A549 (cell line): Measurements from ENCODE around the gene GLRA2. TPM values are rescaled to one million over a fixed set of nuclear protein-coding genes. Genes with fewer than 3 reads are reported as not detected.

ENCODE experiments used
- ATAC-seq, 2 experiments: fragments of 200-7000 bp in 1 of 2; fragments of >200 bp in 1 of 2; cut with Nextera tagmentation in 1 of 2; cut with Tn5 transposase in 1 of 2; 3 replicates each; pipeline versions ENCODE4 v1.8.0 to v1.9.1; 2018 to 2020; ENCODE audit warnings: mild to moderate bottlenecking in 1 of 2, moderate library complexity in 1 of 2
- CTCF ChIA-PET: fragments of 300-600 bp; sonication (Branson Sonifier 250); formaldehyde crosslinking; extraction: SDS; loops from one replicate; lab custom pipeline; 2021; ENCODE audit warnings: antibody characterized with exemption, inconsistent platforms; lab: Yijun Ruan, JAX
- POLR2A ChIA-PET: fragments of 350-600 bp; formaldehyde crosslinking; extraction: SDS; loops from one replicate; lab custom pipeline; 2021; ENCODE audit warnings: antibody characterized with exemption, inconsistent platforms; lab: Yijun Ruan, JAX
- DNase-seq, 2 experiments: peaks; one replicate each; pipeline versions ENCODE4 v3.0.0 to v3.0.0-alpha.2; 2011 to 2016; ENCODE audit warnings: low read depth in 1 of 2, low spot score in 1 of 2
- FAIRE-seq: peaks from 2 replicates; lab custom pipeline; 2011; peaks lifted over from hg19 to GRCh38; lab: Jason Lieb, UNC
- H3K27ac ChIP-seq, 2 experiments: fragments of >200 bp; sonication (Bioruptor Twin); formaldehyde crosslinking; 3 replicates each; pipeline ENCODE4 v1.5.1; 2016 to 2017
- H3K4me1 ChIP-seq: fragments of >200 bp; sonication (Bioruptor Twin); formaldehyde crosslinking; 3 replicates; pipeline ENCODE4 v1.6.1; 2016
- H3K4me2 ChIP-seq: fragments of >200 bp; sonication (Bioruptor Twin); formaldehyde crosslinking; 3 replicates; pipeline ENCODE4 v1.6.1; 2016
- H3K4me3 ChIP-seq: fragments of >200 bp; sonication (Bioruptor Twin); formaldehyde crosslinking; 3 replicates; pipeline ENCODE4 v1.5.1; 2016
- H3K9me3 ChIP-seq: fragments of >200 bp; sonication (Bioruptor Twin); formaldehyde crosslinking; 3 replicates; pipeline ENCODE4 v1.6.1; 2016
- ATOH8 ChIP-seq: fragments of 250-450 bp; sonication (Bioruptor Pico); IDR thresholded peaks from 2 replicates; pipeline ENCODE4 v1.5.0; 2020; ENCODE audit warnings: low read depth, mild to moderate bottlenecking, moderate library complexity
- CTCF ChIP-seq: fragments of >200 bp; sonication (Bioruptor Twin); formaldehyde crosslinking; IDR thresholded peaks from 3 replicates; pipeline ENCODE4 v1.5.1; 2016
- E2F6 ChIP-seq: IDR thresholded peaks from 2 replicates; pipeline ENCODE4 v1.6.1; 2012; ENCODE audit warnings: low read depth, borderline replicate concordance
- EHMT2 ChIP-seq: fragments of 200-600 bp; sonication (generic); IDR thresholded peaks from 2 replicates; pipeline ENCODE4 v1.6.1; 2016; ENCODE audit warnings: antibody characterized with exemption, low read depth, mild to moderate bottlenecking, moderate library complexity
- GATA3 ChIP-seq: IDR thresholded peaks from 2 replicates; pipeline ENCODE4 v1.6.1; 2012; ENCODE audit warnings: borderline replicate concordance
- HOXA7 ChIP-seq: fragments of 250-450 bp; sonication (Bioruptor Pico); IDR thresholded peaks from 2 replicates; pipeline ENCODE4 v1.5.0; 2020; ENCODE audit warnings: mild to moderate bottlenecking, moderate library complexity
- MAX ChIP-seq: IDR thresholded peaks from 2 replicates; pipeline ENCODE4 v1.6.1; 2012
- NPAS2 ChIP-seq: fragments of 250-450 bp; sonication (Bioruptor Pico); IDR thresholded peaks from 2 replicates; pipeline ENCODE4 v1.8.0; 2022; ENCODE audit warnings: mild to moderate bottlenecking, moderate library complexity, borderline replicate concordance
- POLR2A ChIP-seq: IDR thresholded peaks from 2 replicates; pipeline ENCODE4 v1.6.1; 2012; ENCODE audit warnings: mild to moderate bottlenecking, low read length
- RAD21 ChIP-seq, 2 experiments: fragments of >200 bp in 1 of 2; sonication (Bioruptor Twin) in 1 of 2; formaldehyde crosslinking in 1 of 2; IDR thresholded peaks in 1 of 2; conservative IDR thresholded peaks in 1 of 2; 2 replicates in 1 of 2; 3 replicates in 1 of 2; pipeline ENCODE4 v1.6.1; 2012 to 2018; ENCODE audit warnings: inconsistent platforms in 1 of 2
- RFX5 ChIP-seq: fragments of 450-650 bp; IDR thresholded peaks from 2 replicates; pipeline ENCODE4 v1.7.1; 2014; ENCODE audit warnings: antibody characterized with exemption, mild to moderate bottlenecking, moderate library complexity
- SMC3 ChIP-seq: fragments of >200 bp; sonication (Bioruptor Twin); formaldehyde crosslinking; IDR thresholded peaks from 3 replicates; pipeline ENCODE4 v1.6.1; 2018; ENCODE audit warnings: inconsistent platforms
- TFCP2L1 ChIP-seq: fragments of 250-450 bp; sonication (Bioruptor Pico); IDR thresholded peaks from 2 replicates; pipeline ENCODE4 v1.5.0; 2021; ENCODE audit warnings: mild to moderate bottlenecking
- ZC3H11A ChIP-seq: fragments of 450-650 bp; IDR thresholded peaks from 2 replicates; pipeline ENCODE4 v1.6.1; 2014; ENCODE audit warnings: antibody characterized with exemption, mild to moderate bottlenecking
- ZFP36 ChIP-seq: fragments of 450-650 bp; IDR thresholded peaks from 2 replicates; pipeline ENCODE4 v1.6.1; 2014; ENCODE audit warnings: borderline replicate concordance; ENCODE audit not compliant: partially characterized antibody
- WGBS: methylation state at CpG from one replicate; pipeline ENCODE4 v1.1.6; 2017; ENCODE audit errors: missing lambda C conversion rate; 5-methylcytosine and 5-hydroxymethylcytosine counted together
- polyA plus RNA-seq, 4 experiments: library from polyadenylated mRNA; depleted of rRNA in 3 of 4; stranded (reverse); fragments of >200 nt; fragmentation: RNase III in 1 of 4; extraction: RNeasy Plus Mini Kit Qiagen cat#74134 plus additional on column Dnase treatment in 1 of 4; gene quantifications; 2 replicates in 3 of 4; 3 replicates in 1 of 4; pipeline ENCODE4 v1.2.3, GENCODE V29; 2011 to 2017

Gene GLRA2
- polyA plus RNA-seq, 2 of the 4 experiments (the other 2 are of a cell fraction), result not detected

GRCh38 chrX:14528629-14529289 lies 577 bp upstream of the GLRA2 start:
- no peak for TF ChIP-seq ATOH8 (CRISPR knock-in tag)
- peak; percentile 52 to 66 for TF ChIP-seq RAD21 (conservative IDR thresholded peaks at IDR 0.05 in 1 of 2, IDR thresholded peaks at IDR 0.05 in 1 of 2)
- TF ChIP-seq HOXA7 (CRISPR knock-in tag), result no peak
- no peak for TF ChIP-seq NPAS2 (CRISPR knock-in tag)
- no peak for TF ChIP-seq RFX5
- no peak for TF ChIP-seq TFCP2L1 (CRISPR knock-in tag)
- TF ChIP-seq ZC3H11A, result no peak
- TF ChIP-seq SMC3, result peak; percentile 52; the same call in 2 of the 3 replicates
- peak; percentile 46 for TF ChIP-seq CTCF
- TF ChIP-seq, all 56 proteins: peak for 3

GRCh38 chrX:14533867-14534266 lies 4.5 kb downstream of the GLRA2 start:
- H3K4me1 ChIP-seq, result no peaks in the 10 kb centered on the region
- TF ChIP-seq GATA3 (no peak), ZFP36 (no peak), MAX (no peak)
- FAIRE-seq (no peak), ATAC-seq (no peak), DNase-seq (no peak)
- 0% methylated on average over 1 of the region's 1 CpG for WGBS
- H3K27ac ChIP-seq, result no peak overlapping the region
- ChIA-PET CTCF (interaction anchor here (1.2 kb wide), 1 partner anchor 13 kb away, joined by 4 read pairs; no protein-coding TSS in a partner anchor), POLR2A (no interaction called here)
- no peaks in the 10 kb centered on the region for H3K9me3 ChIP-seq
- no peak overlapping the region for H3K4me3 ChIP-seq
- H3K4me2 ChIP-seq, result no peak overlapping the region

More at GRCh38 chrX:14528629-14529289, 577 bp upstream of the GLRA2 start:
- no peak overlapping the region for H3K27ac ChIP-seq
- CTCF ChIA-PET, result interaction anchor here (0.6 to 1.9 kb wide), 9 partner anchors 168 to 714 kb away, joined by 3 to 6 read pairs (median 4); no protein-coding TSS in a partner anchor
- peak overlapping the region; percentile 49 for H3K4me2 ChIP-seq
- WGBS, result 2% methylated on average over 11 of the region's 14 CpGs
- peak; percentile 59 to 87; a peak in 4 of 6 replicates for ATAC-seq
- no peaks in the 10 kb centered on the region for H3K9me3 ChIP-seq
- no peaks in the 10 kb centered on the region for H3K4me1 ChIP-seq
- H3K4me3 ChIP-seq, result no peak overlapping the region
- POLR2A ChIA-PET, result no interaction called here
- peak; percentile 8 to 61 for DNase-seq
- no peak for FAIRE-seq

- FAIRE-seq, result no peak
- H3K9me3 ChIP-seq, result no peaks in the 10 kb centered on the region
- H3K4me3 ChIP-seq, result no peak overlapping the region
- POLR2A ChIA-PET, result no interaction called here
- no peaks in the 10 kb centered on the region for H3K4me1 ChIP-seq
- ATAC-seq, result no peak
- DNase-seq, result no peak
- no peak overlapping the region for H3K27ac ChIP-seq
- TF ChIP-seq E2F6, result no peak
- TF ChIP-seq EHMT2, result no peak
- TF ChIP-seq POLR2A, result no peak
- TF ChIP-seq TFCP2L1 (CRISPR knock-in tag), result no peak
- TF ChIP-seq MAX, result no peak
- no peak for TF ChIP-seq NPAS2 (CRISPR knock-in tag)
- TF ChIP-seq, all 56 proteins: peak for 0
- no peak overlapping the region for H3K4me2 ChIP-seq
- 7% methylated on average over 4 of the region's 4 CpGs for WGBS
- CTCF ChIA-PET, result no interaction called here
These were observed 16.9 kb downstream of the GLRA2 start for GRCh38 chrX:14546190-14546589.
